ENCODE results near the gene APAF1. TPM values are rescaled to one million over a fixed set of nuclear protein-coding genes. Genes with fewer than 3 reads are reported as not detected.
A peak's percentile ranks its signal among the peaks of the same experiment; 100 is the strongest.

APAF1 gene
- polyA plus RNA-seq, 5 donors = 33.5 to 59.3 (median 49.4) TPM

DNA sequence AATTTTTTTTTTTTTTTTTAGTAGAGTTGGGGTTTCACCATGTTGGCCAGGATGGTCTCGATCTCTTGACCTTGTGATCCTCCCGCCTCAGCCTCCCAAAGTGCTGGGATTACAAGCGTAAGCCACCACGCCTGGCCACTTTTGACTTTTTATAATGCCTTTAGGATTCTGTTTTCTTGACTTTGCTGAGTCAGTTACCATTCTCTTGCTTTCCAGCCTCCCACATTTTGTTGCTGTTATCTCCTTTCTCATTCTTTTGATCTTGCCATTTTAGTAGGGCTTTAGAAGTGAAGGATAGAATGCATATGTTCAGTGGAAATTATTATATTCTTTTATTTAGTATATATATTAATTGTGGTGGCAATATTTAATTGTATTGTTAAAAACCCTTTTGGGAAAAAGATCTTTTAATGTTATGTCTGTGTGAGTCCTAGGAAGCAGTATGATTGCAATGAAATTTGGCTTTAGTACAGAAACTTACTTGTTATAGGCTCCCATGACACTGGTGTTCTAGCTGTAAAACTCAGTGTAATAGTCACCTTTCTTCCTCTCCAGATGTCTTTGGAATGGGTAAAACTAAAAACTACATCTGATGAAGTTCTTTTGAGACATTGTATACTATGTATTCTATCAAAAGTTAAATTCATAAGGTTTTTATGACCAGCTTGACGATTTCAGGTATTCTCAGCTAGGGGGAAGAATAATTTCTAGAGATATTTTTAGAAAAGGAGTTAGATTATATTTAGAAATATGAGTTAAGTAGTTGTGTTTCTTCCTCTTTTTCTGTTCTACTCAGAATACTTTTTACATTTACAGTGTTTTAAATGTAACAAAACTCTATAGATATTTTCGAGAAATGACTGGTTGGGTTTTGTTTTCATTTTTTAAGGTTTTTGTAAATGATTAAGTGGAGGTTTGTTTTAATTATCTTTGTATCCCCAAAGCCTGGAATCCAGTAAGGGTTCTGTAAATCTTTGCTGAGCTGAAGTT, 74.7 kb downstream of the APAF1 start:
- DNase-seq = no peak

DNA sequence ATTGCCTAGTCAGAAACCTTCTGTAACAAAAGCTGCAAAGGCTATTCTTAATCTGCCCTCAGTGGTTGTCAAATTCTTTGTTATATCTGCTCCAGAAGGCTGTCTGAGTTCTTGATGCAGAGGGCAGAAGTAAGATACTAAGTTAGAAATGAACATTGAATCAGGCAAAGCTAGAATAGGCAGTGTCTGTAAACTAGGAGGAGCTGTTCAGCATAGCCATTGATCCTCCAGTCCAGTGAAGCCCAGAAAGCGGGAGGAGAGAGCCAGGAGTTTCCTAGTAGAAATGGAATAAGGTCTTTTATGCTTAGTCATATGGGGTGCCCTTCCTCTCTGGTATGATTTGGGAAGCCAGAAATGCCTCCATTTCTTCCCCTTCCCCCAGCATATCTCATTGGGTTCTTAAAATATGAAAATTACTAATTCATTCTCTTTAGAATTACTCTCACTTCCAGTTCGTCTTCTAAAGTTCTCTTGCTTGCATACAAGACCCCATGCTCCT, 76.2 kb downstream of the APAF1 start:
- no peak for DNase-seq

DNA sequence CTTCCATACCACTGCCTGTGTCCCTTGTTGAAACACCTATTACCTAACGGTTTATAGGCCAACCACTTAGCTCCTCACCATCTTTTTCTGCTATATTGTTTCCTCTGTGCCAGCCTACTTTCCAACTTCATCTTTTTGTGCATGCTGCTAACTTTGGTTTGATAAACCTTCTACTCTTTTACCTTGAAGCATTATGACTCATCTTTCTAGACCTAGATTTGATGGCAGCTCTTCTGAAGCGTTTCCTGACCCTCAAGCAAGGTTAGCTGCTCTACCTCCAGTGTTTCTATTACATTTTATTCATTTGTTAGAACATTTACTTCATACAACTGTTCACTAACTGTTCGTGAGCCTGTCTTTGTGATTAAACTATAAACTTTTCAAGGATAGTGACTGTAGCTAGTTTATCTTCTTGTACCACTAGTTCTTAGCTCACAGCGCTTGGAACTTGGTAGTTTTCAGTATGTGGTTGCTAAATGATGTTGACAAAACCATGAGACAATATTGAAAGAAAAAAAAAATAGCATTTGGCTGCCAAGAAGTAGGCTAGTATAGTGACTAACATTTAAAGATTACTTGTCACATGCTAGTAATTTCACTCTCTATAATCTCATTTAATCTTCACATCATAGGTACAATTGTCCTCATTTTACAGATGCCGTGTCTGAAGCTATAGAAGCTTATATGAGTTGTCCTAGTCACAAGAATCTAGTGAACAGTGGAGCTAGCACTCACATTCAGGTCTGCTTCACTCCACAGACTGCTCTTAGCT, 79.5 kb downstream of the APAF1 start:
- no peak for DNase-seq

DNA sequence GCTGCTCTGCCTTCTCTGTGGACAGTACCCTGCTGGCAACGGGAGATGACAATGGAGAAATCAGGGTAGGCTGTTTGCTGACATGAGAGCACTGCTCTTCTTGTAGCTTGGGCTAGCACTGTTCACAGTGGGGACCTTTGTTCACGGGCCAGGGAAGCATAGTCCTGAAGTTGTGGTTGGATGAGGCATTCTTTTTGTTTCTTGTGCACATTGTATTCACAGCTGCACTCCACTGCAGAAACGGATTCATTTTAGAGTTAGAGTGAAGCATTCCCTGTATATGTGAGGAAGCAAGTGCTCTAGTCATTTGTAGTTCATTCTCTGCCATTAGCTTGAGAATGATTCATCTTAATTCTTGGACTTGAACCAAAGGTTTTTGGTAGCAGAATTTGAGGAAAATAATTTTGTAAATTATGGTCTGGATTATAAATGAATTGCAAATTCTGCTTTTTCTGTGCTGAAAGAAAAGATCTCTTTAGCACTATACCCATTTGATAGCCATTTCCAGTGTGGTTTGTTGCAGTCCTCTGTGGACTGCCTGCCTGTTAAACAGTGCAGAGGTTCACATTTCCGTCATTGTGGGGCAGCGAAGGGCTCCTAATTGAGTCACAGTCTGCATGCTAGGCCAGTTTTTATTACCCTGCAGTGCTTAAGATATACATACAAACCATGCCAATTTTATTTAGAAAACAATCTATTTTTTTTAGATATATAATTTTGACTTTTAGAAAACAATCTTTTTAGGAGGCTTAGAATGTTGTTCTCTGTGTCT, 80.6 kb downstream of the APAF1 start:
- DNase-seq = peak; percentile 30 to 63

DNA sequence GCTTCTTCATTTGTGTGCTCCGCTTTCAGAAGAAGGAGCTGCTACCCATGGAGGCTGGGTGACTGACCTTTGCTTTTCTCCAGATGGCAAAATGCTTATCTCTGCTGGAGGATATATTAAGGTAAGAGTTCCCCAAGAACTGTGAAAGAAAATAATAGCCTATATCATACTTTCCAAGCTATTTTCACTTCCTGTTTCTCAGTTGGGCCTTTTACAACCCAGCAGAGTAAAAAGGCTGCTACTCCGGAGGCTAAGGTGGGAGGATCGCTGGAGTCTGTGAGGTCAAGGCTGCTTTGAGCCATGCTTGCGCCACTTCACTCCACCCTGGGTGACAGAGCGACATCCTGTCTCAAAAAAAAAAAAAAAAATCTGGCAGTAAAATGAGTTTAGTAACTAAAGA, 82.1 kb downstream of the APAF1 start:
- no peak for DNase-seq

DNA sequence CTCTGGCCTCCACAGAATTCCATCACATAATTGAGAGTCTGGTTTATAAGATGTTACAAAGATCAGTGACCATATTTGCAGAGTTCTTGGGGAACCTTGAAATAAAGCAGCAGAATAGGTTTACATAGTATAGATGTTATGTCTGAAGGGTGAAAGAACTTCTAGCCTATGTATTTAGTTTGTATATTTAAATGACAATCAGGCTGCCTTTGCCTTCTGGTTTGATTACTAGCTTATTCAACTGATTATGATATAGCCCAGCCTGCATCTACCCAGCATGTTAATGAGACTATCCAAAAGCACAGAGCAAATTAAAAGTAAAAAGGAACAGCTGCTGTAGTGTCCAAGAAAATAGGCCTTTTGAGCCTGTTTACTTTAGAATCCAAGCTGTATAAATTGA, 85.3 kb downstream of the APAF1 start:
- DNase-seq = peak; percentile 55 to 60

DNA sequence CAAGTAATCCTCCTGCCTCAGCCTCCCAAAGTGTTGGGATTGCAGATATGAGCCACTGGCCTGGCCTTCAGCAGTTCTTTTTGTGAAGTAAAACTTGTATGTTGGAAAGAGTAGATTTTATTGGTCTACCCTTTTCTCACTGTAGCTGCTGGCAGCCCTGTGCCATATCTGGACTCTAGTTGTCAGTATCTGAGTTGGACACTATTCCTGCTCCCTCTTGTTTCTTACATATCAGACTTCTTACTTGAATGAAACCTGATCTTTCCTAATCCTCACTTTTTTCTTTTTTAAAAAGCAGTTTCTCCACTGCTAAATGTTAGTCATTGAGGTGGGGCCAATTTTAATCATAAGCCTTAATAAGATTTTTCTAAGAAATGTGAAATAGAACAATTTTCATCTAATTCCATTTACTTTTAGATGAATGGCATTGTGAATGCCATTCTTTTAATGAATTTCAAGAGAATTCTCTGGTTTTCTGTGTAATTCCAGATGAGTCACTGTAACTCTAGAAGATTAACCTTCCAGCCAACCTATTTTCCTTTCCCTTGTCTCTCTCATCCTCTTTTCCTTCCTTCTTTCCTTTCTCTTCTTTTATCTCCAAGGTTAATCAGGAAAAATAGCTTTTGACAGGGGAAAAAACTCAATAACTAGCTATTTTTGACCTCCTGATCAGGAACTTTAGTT, 88.7 kb downstream of the APAF1 start:
- DNase-seq = no peak

DNA sequence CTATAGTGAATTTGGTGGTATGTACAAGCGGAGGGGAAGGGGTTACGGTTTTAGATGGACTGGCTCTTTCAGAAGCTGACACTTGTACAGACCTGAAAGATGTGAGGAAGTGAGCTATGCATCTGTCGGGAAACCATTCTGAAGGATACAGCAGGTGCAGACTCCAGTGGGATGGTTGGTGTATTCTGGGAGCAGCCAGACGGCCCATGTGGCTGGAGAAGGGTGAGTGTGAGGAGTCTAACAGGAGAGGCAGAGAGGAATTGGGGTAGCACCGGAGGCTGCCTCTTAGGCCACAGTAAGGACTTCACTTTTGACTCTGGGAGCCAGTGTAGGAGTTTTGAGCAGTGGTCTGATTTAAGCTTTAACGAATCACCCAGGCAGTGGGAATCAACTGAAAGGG, 90.7 kb downstream of the APAF1 start:
- DNase-seq = no peak

DNA sequence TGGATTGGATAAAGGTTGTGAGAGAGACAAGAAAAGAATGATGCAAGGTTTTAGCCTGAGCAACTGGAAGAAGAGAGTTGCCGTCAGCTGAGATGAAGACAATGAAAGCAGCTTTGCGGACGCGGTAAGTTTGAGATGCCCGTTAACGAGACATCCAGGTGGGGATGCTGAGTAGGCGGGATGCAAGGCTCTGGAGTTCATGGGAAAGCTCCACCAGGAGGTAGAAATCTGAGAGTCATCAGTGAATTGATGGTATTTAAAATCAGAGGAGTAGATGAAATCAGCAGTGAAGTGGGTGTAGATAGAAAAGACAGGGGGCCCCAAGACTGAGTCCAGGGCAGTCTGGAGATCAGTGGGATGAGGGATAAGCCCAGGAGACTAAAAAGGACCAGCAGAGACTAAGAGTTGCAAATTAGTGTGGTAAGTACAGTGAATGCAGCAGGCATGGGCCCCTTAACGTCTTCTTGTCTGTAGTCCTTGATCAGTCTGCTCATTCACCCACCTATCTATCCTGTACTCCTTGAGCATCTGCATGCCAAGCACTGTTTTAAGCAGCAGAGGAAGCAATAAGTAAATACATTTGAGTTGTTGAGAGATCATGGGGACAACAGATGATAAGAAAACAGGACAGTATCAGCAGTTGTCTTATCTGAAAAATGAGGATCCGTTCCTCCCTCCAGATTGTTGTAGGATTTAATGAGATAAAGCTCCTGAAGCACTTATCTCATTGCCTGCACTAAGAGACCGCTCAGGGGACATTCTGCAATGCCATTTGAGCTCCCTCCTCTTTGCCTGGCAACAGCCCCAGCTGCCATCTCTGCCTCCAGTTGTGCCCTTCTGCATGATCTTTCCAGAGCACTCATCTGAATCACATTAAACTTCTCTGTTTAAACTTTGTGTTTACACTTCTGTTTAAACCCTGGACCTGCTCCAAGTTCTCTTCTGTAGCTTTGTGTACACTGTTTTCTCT, 91.5 kb downstream of the APAF1 start:
- peak; percentile 31 to 34 for DNase-seq

DNA sequence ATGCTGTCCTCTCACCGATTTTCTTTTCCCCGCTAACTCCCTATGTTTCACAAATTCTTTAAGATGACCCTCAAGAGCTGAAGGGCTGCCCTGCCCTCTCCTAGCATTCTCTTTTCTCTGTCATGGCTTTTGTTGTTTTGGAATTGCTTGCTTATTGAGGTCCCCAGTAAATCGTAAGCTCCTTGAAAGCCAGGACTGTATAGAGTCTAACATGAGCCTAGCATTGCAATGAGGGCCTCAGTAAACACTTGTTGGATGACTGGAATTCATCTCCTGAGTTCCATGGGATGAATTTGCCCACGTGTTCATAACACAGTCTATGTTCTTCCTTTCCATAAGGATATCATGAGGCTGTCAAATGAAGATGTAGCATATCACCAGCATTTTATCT, 92.2 kb downstream of the APAF1 start:
- no peak for DNase-seq

DNA sequence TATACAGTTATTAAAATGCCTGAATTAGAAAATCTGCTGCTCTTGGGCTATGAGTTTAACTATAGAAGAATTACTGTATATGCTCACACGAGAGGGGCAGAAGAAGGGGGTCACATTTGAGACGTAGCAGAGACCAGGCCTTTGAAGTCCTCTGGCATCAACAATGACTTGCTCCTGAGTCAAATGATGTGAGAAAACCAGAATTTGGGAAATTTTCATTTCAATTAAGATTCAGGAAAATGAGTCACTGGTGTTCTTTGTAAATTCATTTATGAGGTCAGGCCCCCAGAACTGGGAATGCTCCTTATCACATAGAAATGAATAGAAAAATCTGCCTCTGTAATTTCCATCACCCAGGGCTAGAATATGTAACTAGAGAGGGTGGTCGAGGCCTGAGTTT, 92.9 kb downstream of the APAF1 start:
- DNase-seq = no peak

DNA sequence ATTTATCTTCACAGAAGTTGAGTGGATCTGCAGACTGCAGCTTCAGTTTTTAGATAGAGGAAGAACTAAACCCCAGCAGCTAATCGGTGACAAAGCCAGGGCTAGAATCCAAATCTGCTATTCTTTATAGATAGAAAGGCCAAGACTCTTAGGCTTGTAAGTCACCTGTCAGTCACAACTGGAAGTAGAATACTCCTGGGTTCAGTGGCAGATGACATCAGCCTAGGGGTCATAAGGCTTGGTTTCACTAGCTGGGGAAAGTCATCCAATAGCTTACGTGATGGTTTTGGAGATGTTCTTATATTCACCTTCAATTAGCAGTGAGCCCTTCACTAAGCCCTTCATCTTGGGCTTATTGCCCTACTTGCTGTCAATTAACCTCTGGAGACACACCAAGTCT, 93.4 kb downstream of the APAF1 start:
- no peak for DNase-seq

DNA sequence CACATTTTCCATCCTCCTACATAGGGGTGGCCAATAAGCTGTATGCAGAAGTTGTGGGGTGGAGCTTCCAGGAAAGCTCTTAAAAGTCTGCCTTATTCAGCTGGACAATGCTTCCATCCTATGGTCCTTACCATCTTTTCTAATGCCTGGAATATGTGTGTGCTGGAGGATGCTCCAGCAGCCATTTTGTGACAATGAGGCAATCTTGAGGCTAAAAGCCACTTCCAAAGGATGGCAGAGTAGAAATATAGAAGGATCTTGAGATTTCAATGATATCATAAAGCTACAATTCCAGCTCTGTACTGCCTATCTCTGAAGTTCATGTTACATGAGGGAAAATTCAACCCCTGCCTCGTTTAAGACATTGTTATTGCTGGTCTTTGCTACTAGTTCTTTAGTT, 95.7 kb downstream of the APAF1 start:
- DNase-seq = no peak

DNA sequence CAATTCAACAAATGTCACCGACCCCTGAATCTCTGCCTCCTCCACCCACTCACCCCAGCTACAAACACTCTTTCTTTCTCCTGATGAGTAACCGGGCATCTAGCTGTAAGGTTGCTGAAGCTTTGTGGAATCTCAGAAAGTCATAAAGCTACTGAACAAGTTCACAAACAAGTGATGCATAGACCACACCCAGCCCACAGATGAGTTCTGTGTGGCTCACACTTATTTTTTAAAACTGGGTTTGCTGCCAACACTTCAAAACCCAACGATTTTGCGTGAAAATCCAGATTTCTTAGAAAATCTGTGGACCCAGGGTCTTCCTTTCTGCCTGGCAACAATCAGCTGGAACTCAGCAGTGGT, 96.1 kb downstream of the APAF1 start:
- DNase-seq = no peak

DNA sequence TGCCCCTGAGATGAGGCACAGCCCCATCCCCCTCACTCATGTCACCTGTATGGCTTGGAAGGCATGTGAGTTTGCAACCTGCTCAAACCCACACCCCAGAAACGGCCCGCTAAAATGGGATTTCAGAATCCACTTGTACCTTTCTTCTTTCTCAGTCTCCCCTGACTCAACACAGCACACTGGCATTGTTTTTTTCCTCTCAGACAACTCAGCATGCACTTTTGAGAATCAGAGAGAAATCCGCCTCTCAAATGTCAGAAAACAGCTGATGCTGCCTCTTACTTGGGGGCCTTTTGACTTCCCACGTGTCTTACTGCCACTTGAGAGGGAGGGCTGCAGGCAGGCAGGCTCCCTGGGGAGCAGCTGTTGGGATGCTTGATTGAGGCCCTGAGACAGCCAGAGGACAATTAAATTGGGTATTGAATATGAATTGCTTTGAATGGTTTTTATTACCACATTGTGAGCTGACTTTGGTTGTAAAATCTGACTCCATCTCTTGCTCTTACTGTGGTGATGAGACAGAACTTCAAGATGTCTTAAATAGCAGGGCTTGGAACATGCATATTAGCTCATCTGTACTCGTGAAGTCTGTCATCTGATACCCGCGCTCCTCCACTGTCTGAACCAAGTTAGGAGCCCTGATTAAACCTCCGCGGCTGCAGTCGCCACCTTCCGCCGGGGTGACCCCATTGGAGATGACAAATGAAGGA, 96.6 kb downstream of the APAF1 start:
- DNase-seq = no peak

DNA sequence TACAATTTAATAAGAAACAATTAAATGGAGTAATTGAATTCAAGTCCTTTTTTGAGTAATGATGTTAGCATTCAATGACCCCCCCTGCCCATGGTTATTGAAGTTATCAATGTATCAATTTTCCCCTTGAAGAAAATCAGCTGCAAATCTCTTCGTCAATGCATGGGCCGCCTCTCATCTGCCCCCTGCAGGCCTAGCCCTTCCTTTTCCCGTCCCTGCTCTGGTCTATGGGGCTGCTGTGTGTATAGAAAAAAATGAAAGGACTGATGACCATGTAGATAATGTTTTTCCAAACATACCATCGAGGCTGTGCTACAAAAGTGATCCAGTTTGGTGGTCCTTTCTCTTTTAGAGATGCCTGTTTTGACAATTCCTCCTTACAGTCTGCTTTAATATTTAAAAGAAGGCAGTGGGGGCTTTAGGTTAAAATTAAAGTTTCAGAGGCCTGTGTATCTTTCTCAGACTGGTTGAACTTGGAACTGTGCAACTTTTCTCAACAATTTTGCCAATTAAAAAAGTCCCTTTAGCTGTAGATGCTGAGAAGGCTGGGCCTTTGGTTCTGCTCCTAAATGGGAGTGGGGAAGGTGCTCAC, 98.4 kb downstream of the APAF1 start:
- no peak for DNase-seq

DNA sequence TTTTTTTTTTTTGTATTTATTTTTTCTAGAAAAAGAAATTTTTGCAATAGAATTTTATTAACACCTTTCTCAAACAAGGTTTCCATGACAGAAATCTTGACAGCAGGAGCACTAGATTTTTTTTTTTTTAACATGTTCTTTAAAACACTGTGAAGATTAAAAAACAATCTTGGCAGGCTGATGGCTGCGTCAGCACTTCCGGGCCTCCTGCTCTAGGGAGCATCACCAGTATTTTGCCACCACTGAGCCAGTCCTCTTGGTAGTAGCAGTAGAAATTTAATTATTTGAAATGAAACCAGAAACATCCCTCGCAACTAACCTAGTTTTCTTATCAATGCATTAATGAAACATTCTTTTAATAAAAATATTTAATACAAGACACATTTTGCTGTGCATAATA, 99.6 kb downstream of the APAF1 start:
- no peak for DNase-seq

DNA sequence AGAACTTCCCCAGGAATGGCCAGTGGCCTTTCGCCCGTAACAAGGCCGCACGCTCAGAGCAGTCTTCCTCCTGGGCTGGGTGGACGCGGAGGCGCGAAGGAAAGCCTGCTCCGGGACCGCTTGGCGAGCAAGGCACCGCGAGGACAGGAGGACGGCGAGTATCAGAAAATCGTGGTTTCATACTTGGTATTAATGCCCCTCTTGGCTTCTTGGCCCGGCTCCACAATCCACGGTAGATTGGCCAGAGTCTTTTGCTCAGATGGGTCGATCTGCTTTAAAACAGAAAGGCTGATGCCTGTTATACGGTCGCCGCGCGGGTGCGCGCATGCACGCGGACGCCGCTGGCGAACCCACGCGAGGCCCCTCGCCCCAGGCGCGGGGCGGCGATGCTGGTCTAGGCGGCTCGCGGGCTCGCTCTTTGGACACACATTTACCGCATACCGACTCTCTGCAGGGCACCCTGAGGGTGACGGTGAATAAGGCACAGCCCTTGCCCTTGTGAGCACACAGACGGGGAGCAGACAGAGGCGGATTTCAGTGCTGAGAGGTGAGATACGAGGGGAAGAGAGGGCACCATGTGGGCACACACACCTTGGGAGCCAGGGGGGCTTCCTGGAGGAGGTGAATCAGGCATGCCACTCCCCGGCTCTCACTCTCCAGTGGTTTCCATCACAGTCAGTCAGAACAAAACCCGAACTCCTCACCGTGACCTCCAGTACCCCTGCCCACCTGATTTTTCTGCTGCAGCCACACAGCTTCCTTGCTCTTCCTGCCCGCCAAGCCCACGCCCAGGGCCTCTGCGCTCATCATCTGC, 100.7 kb downstream of the APAF1 start:
- peak; percentile 38 to 52 for DNase-seq

Data from right lung (tissue), 5 donors.